GM19043 (cell line): ENCODE results near the gene UBAP1.
"Not testable (repeated sequence)": the region's sequence is repeated elsewhere in the genome, so short reads cannot be mapped to it uniquely, and the experiment has no call there.

Experiments used
- ATAC-seq: cut with Tn5 transposase; IDR thresholded peaks from one replicate; pipeline ENCODE4 v1.9.1; 2021; ENCODE audit warnings: low read depth; ENCODE audit not compliant: unreplicated experiment

Gene UBAP1

DNA sequence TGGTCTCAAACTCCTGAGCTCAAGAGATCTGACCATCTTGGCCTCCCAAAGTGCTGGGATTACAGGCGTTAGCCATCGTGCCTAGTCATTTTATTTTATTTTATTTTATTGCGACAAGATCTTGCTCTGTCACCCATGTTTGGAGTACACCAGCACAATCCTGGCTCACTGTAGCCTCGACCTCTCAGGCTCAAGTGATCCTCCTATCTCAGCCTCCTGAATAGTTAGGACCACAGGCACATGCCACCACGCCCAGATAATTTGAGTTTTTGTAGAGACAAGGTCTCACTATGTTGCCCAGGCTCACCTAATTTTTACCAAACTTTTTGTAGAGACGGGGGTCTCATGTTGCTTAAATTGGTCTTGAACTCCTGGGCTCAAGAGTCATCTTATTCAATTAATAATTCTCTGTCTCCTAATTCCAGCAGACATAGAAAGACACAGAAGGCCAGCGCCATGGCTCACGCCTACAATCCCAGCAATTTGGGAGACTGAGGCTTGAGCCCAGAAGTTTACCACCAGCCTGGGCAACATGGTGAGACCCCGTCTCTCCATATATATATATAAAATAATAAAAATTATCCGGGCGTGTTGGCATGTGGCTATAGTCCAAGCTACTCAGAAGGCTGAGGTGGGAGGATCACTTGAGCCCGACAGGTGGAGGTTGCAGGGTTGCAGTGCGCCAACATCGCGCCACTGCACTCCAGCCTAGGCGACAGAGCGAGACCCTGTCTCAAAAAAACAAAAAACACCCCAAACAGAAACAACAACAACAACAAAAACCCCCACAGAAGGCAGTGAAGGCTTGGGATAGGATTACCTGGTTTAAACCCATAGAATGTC, 1.0 kb upstream of the UBAP1 start:
- no peak for ATAC-seq

DNA sequence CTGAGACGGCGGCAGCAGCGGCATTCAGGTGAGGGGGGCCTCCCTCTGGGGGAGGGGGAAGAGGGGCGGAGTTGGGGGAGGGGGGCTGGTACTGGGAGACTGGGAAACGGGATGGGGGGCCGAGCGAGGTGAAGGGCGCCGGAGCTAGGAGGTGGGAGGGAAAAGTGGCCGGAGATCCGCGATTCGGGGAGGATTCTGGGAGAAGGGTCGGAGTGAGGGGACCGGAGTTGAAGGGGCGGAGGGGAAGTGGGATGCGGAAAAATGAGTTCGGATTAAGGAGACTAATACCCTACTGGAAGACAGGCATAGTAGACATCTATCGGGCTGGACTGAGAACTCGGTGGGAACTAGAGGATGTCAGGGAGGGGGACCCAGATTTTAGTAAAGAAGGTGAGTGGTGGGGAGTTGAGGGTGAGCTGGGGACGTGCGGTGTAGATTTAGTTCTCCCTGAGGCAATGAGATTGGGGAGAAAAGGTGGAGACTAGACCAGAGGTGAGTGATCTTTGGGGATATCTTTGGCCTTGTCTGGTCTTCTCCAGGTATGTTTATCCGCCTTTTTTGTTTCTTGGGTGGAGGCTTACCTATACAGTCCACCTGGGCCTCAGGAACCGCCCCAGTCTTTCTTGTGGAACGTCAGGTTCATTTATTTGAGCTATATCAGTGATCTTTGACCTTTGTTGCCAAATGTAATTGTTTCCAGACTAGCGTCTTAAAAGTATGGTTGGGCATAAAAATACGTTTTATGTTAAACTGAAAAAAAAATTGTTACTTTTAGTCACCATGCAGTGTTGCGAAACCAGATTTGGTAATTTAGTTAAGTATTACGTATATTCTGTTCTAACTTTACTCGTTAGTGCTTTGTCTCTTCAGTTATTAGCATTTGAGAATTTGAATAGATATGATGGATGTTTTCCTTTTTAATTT, 632 bp downstream of the UBAP1 start:
- ATAC-seq = no peak

- no peak for ATAC-seq
Measured at GRCh38 chr9:34185778-34186551, 7.1 kb downstream of the UBAP1 start.

DNA sequence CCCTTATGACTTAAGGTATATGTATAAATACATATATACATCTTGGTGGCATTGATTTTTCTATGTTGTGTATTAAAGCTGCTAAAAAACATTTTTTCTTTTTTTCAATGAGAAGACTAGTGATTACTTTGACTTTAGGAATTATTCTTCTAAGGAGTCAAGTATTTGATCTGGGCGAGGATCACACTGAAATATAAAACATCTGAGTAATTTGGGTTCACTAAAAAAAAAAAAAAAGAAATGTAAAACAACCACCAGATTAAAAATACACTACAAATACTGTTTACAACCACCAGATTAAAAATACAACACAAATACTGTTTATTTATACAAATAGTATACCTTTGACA, 9.0 kb downstream of the UBAP1 start:
- ATAC-seq = no peak

GRCh38 chr9:34190996-34191892, 12.4 kb downstream of the UBAP1 start:
- no peak for ATAC-seq

DNA sequence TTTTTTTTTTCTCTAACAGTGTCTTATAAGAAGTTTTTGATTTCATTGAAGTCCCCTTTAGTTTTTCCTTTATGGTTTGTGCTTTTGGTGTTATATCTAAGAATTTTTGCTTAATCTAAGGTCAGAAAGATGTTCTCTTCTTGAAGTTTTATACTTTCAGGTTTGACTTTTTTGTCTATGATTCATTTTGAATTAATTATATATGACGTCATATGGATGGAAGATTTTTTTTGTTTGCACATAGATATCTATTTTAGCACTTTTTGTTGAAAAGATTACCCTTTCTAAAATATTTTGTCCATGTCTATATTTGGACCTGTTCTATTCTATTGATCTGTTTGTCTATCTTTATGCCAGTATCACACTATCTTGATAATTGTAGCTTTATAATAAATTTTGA, 16.3 kb downstream of the UBAP1 start:
- ATAC-seq = no peak

DNA sequence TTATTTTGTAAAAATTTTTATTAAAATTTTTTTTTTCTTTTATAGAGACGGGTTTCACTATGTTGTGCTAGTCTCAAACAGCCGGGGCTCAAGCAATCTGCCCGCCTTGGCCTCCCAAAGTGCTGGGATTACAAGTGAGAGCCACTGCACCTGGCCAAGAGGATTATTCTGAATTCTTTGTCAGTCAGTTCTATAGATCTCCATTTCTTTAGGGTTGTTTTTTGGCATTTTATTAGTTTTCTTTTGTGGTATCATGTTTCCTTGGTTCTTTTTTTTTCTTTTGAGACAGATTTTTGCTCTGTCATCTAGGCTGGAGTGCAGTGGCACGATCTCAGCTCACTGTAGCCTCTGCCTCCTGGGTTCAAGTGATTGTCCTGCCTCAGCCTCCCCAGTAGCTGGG, 18.4 kb downstream of the UBAP1 start:
- not testable (repeated sequence) for ATAC-seq

GRCh38 chr9:34197756-34198711, 19.2 kb downstream of the UBAP1 start:
- no peak for ATAC-seq

GRCh38 chr9:34200092-34200491, 21.2 kb downstream of the UBAP1 start:
- no peak for ATAC-seq

- no peak for ATAC-seq
Measured at GRCh38 chr9:34203275-34203991, 24.6 kb downstream of the UBAP1 start.

GRCh38 chr9:34203992-34204635, 25.3 kb downstream of the UBAP1 start:
- ATAC-seq = no peak

- ATAC-seq = no peak
Measured at GRCh38 chr9:34205102-34205501, 26.3 kb downstream of the UBAP1 start.

- no peak for ATAC-seq
Measured at GRCh38 chr9:34206561-34206960, 27.7 kb downstream of the UBAP1 start.

DNA sequence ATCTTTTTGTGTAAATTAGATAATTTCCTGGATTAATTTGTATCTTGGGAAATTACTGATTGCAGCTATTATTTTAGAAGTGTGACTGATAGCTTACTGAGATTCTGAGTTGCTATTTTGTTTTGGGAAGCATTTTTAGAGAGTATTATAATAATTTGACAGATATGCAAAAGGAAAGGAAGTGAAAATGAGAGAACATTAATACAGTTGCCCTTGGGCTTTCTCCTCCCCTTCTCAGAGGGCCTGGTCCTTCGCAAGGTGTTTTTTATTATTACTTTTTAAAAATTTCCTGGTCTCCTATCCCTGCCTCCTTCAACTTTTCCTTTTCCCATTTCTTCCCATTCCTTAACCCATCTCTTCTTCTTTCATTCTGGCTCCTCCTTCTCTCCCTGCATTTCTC, 32.6 kb downstream of the UBAP1 start:
- ATAC-seq = no peak

DNA sequence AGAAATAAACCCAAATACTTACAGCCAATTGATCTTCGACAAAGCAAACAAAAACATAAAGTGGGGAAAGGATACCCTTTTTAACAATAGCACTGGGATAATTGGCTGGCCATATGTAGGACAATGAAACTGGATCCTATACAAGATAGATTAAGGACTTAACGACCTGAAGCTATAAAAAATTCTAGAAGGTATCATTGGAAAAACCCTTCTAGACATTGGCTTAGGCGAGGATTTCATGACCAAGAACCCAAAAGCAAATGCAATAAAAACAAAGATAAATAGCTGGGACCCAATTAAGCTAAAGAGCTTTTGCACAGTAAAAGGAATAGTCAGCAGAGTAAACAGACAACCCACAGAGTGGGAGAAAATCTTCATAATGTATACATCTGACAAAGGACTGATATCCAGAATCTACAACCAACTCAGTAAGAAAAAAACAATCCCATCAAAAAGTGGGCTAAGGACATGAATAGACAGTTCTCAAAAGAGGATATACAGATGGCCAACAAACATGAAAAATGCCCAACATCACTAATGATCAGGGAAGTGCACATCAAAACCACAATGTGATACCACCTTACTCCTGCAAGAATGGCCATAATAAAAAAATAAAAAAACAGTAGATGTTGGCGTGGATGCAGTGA, 35.6 kb downstream of the UBAP1 start:
- not testable (repeated sequence) for ATAC-seq

DNA sequence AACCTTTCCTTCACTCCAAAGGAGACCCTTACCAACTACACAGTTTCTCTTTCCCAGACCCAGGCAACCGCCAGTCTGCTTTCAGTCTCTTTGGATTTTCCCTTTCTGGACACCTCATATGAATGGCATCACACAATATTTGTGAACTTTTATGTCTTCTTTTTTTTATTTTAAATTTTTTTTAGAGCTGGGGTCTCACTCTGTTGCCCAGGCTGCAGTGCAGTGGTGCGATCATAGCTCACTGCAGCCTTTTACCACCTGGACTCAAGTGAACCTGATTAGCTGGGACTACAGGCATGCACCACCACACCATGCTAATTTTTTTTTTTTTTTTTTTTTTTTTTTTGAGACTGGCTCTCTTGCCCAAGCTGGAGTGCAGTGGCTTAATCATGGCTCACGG, 37.5 kb downstream of the UBAP1 start:
- no peak for ATAC-seq

- ATAC-seq = not testable (repeated sequence)
Measured at GRCh38 chr9:34217015-34217414, 38.2 kb downstream of the UBAP1 start.
